ENCODE data around the gene ATP13A4.

GRCh38 chr3:193483988-193484539, 70.6 kb downstream of the ATP13A4 start:
- no peak for TF ChIP-seq CTCF (IDR thresholded peaks at IDR 0.05)
- no peak for TF ChIP-seq POLR2A (IDR thresholded peaks at IDR 0.05)
